Activated effector memory CD4-positive, alpha-beta T cell treated with anti-CD3 and anti-CD28 coated beads, Interleukin-2, amount 50 U/mL, for 16 hours (primary cell): ENCODE measurements around the gene BDKRB1.

Source experiments
- DNase-seq: peaks from one replicate; pipeline ENCODE4 v3.0.0-alpha.2; 2020

The BDKRB1 gene

GRCh38 chr14:96284008-96284407 is 28.0 kb downstream of the BDKRB1 start:
- no peak for DNase-seq

- no peak for DNase-seq
Measured at GRCh38 chr14:96284430-96284829, 28.4 kb downstream of the BDKRB1 start.

- DNase-seq, result no peak
Measured at GRCh38 chr14:96285667-96286066, 29.7 kb downstream of the BDKRB1 start.

GRCh38 chr14:96286251-96286650 is 30.2 kb downstream of the BDKRB1 start:
- no peak for DNase-seq

GRCh38 chr14:96287856-96288255 is 31.8 kb downstream of the BDKRB1 start:
- no peak for DNase-seq

- no peak for DNase-seq
Measured at GRCh38 chr14:96294246-96294645, 38.2 kb downstream of the BDKRB1 start.

- no peak for DNase-seq
Measured at GRCh38 chr14:96297000-96297399, 41.0 kb downstream of the BDKRB1 start.

- DNase-seq, result no peak
Measured at GRCh38 chr14:96297997-96298515, 42.0 kb downstream of the BDKRB1 start.

GRCh38 chr14:96299441-96299840 is 43.4 kb downstream of the BDKRB1 start:
- no peak for DNase-seq

- no peak for DNase-seq
Measured at GRCh38 chr14:96303981-96304380, 48.0 kb downstream of the BDKRB1 start.

- DNase-seq, result no peak
Measured at GRCh38 chr14:96304956-96305355, 48.9 kb downstream of the BDKRB1 start.

- no peak for DNase-seq
Measured at GRCh38 chr14:96307434-96307833, 51.4 kb downstream of the BDKRB1 start.

GRCh38 chr14:96309133-96309895 is 53.3 kb downstream of the BDKRB1 start:
- no peak for DNase-seq

GRCh38 chr14:96309896-96310330 is 53.9 kb downstream of the BDKRB1 start:
- DNase-seq, result no peak

- DNase-seq, result no peak
Measured at GRCh38 chr14:96310906-96311305, 54.9 kb downstream of the BDKRB1 start.
